ENCODE results near the gene BSPRY.
"Not testable (repeated sequence)": the region's sequence is repeated elsewhere in the genome, so short reads cannot be mapped to it uniquely, and the experiment has no call there.

Gene BSPRY

GRCh38 chr9:113341712-113342410 is 7.5 kb upstream of the BSPRY start:
- no peak for DNase-seq (ENCODE audit: low read depth, low spot score)

- DNase-seq (ENCODE audit: low read depth, low spot score), result no peak
Measured at GRCh38 chr9:113343732-113344231, 5.6 kb upstream of the BSPRY start.

DNA sequence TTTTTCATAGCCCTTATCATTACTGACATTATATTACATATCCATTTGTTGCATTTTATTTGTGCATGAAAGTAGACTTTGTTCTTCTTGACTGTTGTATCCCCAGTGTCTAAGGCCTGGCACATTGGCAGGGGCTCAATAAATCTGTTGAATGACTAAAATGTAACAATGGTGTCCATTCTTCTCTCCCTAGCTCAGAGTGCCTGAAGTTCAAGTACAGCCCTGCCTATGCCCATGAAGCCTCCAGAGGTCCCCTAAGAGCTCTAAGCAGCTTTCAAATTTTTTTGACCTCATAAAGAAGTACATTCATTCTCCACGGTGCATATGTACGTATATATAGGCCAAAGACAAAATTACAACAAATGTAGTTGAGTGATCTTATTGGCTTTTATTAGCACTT is 4.2 kb upstream of the BSPRY start:
- no peak for DNase-seq (ENCODE audit: low read depth, low spot score)

GRCh38 chr9:113345671-113346070 is 3.7 kb upstream of the BSPRY start:
- no peak for DNase-seq (ENCODE audit: low read depth, low spot score)

DNA sequence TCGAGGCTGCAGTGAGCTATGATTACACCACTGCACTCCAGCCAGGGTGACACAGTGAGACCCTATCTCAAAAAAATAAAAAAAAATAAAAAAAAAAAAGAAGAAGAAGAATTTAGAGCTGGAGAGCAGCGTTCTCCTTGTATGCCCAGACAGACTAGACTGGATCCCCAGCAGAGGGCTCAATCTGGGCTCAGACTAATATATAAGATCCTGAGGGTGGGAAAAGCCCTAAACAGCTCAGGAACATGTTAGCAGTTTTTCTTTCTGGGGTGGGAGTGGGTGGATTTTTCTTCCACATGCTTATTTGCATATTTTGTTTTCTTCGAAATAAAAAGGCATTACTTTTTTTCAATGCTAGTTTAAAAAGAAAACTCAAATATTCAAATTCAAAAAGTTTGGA is 904 bp upstream of the BSPRY start:
- DNase-seq (ENCODE audit: low read depth, low spot score), result no peak

DNA sequence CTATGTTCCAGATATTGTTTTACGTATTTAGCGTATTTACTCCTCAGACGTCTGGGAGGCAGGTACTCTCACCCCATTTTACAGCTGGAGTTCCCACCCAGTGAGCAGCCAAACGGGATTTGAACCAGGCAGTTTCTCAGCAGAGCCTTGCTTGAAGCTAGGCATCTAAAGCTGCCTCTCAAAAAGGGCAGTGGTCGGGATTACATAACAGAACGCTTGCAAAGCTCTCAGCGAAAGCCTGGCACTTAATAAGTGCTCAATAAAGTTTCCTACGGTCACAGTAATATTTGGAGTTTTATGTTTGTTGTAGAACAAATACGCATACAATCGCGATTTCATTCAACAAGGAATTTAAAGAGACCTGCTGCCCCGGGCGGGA is 286 bp upstream of the BSPRY start:
- DNase-seq (ENCODE audit: low read depth, low spot score), result no peak

DNA sequence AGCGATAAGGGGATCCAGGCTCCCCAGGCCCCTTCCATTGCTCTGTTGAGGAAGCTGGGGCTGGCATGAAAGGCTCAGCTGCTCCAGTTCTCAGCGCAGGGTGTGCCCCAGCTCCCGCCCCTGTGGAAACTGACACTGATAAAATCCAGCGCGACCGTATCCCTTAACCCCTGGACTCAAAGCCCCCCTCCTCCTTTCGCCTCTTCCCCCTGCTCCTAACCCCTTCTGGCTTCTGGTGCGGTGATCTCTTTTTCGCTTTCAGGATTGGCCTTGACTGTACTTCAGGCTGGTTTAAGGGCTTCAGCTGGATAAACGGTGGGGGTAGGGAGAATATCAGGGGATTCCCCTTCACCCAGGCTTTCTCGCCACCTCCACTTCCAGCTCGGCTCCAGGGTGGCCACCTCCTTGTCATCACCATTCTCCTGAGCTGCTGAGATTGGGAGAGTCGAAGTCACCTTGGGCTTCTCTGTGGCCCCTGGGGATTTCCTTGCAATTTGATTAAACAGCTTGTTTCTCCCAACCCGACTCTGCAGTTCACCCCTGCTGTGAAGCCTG is 843 bp downstream of the BSPRY start:
- DNase-seq (ENCODE audit: low read depth, low spot score), result no peak

DNA sequence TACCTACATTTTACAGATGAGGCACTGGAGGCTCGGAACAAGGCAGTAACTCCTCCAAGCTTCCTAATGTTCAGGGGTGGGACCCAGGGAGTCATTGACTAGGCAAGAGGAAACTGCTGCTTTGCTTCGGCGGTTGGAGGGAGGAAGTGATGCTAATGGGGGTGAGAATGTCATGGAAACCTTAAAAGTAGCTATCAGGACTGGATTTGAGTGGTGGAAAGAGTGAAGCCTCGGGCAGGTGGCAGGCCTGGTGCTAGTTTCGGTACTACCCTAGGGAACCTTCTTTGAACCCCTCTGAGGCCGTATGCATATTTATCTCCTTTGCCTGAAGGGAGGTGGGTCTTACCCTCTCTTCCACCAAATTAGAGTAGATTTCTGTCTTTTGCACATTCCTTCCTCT is 1.6 kb downstream of the BSPRY start:
- DNase-seq (ENCODE audit: low read depth, low spot score), result no peak

- no peak for DNase-seq (ENCODE audit: low read depth, low spot score)
Measured at GRCh38 chr9:113352006-113352405, 2.7 kb downstream of the BSPRY start.

DNA sequence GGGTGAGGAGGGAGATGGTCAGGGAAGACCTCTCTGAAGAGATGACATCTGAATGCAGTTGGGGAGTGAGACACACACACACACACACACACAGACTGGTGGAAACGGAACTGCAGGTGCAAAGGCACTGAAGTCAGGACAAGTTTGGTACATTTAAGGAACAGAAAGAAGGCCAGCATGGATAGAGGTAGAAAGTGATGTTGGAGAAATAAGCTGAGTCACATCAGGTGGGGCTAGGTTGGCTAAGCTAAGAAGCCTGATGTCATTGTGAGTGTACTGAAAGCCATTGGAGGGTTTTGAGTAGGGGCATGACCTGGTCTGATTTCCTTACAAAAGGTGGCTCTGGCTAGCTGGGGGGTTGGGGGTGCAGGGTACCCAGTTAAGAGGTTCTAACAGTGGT is 3.1 kb downstream of the BSPRY start:
- DNase-seq (ENCODE audit: low read depth, low spot score), result no peak

GRCh38 chr9:113355040-113355596 is 5.8 kb downstream of the BSPRY start:
- DNase-seq (ENCODE audit: low read depth, low spot score), result no peak

- DNase-seq (ENCODE audit: low read depth, low spot score), result no peak
Measured at GRCh38 chr9:113356686-113357292, 7.4 kb downstream of the BSPRY start.

DNA sequence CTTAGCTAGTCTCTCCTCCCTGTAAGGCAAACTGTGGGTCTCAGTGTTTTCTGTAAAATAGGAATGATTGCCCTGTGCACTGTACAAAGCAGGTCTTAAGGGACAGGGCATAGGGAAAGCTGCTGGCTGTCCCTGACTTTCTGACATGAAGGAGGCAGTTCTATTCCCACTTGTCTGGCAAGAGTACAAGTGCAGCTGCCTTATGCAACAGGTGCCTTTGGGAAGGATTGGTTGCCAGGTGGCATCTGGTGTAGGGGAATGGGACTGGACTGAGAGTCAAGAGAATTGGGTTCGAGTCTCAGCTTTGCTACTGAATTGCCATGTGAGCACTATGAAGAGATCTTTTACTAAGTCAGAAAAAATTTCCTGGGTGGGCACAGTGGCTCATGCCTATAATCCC is 10.0 kb downstream of the BSPRY start:
- no peak for DNase-seq (ENCODE audit: low read depth, low spot score)

GRCh38 chr9:113360242-113360842 is 11.0 kb downstream of the BSPRY start:
- no peak for DNase-seq (ENCODE audit: low read depth, low spot score)

DNA sequence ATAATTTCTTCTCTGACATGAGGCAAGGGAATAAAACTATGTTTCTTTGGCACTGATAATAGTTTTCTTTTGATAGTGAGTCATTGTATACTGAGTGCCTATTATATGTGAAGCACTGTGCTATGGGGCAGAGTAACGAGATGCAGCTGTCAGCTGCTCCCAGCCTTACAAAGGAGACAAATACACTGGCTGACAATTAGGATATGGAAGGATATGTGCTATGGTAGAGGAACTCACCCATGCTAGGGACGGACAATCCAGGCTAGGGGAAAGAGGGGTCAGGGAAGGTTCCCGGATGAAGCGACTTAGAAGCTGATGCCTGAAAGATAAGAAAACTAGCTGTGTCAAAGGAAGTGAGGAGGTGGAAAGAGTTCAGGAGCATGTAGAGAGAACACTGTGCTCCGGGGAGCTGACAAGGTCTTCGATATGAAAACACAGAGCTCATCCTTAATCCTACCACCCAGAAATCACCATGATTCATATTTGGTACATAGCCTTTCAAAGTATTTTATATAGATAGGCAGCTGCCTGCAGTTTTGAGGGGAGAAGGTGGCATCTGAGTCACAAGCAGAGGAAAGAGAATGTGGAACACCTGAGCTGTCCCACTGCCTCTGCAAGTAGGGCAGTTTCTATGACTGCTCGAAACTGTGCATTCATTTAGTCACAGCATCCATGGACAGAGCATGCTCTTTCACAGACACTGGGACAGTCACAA is 12.1 kb downstream of the BSPRY start:
- no peak for DNase-seq (ENCODE audit: low read depth, low spot score)

DNA sequence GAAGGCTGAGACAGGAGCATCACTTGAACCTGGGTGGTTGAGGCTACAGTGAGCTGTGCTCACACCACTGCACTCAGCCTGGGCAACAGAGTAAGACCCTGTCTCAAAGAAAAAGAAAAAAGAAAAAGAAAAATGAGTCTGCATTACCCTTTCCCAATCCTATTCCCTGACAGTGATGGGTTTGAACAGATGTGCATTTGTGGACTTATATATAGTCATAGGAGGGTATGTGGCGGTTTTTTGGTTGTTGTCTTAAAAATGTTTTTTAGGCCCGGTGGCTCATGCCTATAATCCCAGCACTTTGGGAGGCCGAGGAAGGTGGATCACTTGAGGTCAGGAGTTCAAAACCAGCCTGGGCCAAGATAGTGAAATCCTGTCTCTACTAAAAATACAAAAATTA is 14.0 kb downstream of the BSPRY start:
- no peak for DNase-seq (ENCODE audit: low read depth, low spot score)

DNA sequence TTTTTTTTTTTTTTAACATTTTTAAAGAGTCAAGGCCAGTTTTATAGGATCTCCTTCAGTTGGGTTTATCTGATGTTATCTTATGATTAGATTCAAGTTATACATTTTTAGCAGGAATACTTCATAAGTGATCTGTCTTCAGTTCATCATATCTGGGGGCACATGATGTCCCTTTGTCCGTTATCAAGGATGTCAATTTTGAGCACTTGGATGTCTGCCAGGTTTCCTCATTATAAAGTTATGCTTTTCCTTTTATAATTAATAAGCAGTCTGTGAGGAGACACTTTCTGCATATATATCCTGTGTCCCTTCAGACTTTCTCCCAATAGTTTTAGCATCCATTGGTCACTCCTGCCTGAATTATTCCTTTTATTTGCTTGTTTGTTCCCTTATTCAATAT is 15.6 kb downstream of the BSPRY start:
- DNase-seq (ENCODE audit: low read depth, low spot score), result no peak

DNA sequence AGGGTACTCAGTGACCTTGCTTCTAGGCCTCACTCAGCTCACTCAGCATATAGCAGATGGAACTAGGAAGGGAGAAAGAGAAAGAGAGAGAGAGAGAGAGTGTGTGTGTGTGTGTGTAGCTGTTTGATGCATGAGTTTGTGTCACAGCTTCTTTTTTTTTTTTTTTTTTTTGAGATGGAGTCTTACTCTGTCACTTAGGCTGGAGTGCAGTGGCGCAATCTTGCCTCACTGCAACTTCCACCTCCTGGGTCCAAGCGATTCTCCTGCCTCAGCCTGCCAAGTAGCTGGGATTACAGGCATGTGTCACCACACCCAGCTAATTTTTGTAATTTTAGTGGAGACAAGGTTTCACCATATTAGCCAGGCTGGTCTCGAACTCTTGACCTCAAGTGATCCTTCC is 16.3 kb downstream of the BSPRY start:
- DNase-seq (ENCODE audit: low read depth, low spot score), result not testable (repeated sequence)

- no peak for DNase-seq (ENCODE audit: low read depth, low spot score)
Measured at GRCh38 chr9:113368348-113368981, 19.1 kb downstream of the BSPRY start.

- DNase-seq (ENCODE audit: low read depth, low spot score), result no peak
Measured at GRCh38 chr9:113368982-113369854, 19.9 kb downstream of the BSPRY start.

- no peak for DNase-seq (ENCODE audit: low read depth, low spot score)
Measured at GRCh38 chr9:113369855-113370140, 20.5 kb downstream of the BSPRY start.

All from iPS DF 19.7 (cell line).